ENCODE data around the gene TGFBI. TPM values are rescaled to one million over a fixed set of nuclear protein-coding genes. Genes with fewer than 3 reads are reported as not detected.
A peak's percentile ranks its signal among the peaks of the same experiment; 100 is the strongest.
"Not testable (repeated sequence)": the region's sequence is repeated elsewhere in the genome, so short reads cannot be mapped to it uniquely, and the experiment has no call there.

The TGFBI gene
- total RNA-seq, 1 experiment from 2014 or later = 115 TPM

- Histone ChIP-seq H3K36me3 (ENCODE audit: insufficient read depth, low read length, poor library complexity, severe bottlenecking) (peaks cover 10% of the 10 kb centered on the region), H3K9me3 (ENCODE audit: low read depth, low read length, poor library complexity, severe bottlenecking) (peaks cover 7% of the 10 kb centered on the region), H3K27me3 (replicated peaks; ENCODE audit: insufficient read depth, low read depth, low read length, poor library complexity) (no peaks in the 10 kb centered on the region), H3K4me1 (ENCODE audit: insufficient read depth, low read length, poor library complexity, severe bottlenecking) (peaks cover 35% of the 10 kb centered on the region), H3K4me3 (ENCODE audit: low read depth, low read length, poor library complexity, severe bottlenecking) (no peak overlapping the region), H3K27ac (ENCODE audit: low read depth, low read length, poor library complexity, severe bottlenecking) (peak overlapping the region; percentile 6)
- DNase-seq (ENCODE audit: low spot score) = peak; percentile 94
- ChIA-PET POLR2A (ENCODE audit: low non-redundant PET) (no interaction called here), CTCF (no interaction called here)
- BruUV-seq (replicated peaks) = no TSS peak
- TF ChIP-seq EZH2 (IDR thresholded peaks at IDR 0.05; ENCODE audit: borderline replicate concordance, low read depth, low read length, poor library complexity, severe bottlenecking) = no peak
- TF ChIP-seq CTCF (conservative IDR thresholded peaks at IDR 0.05; ENCODE audit: low read depth, low read length) = no peak
- intact Hi-C loops (cut with micrococcal nuclease; ENCODE audit: unreplicated experiment) = no loop called here
Observed at GRCh38 chr5:136042665-136043121, 13.9 kb downstream of the TGFBI start.

GRCh38 chr5:136043551-136043950 is 14.8 kb downstream of the TGFBI start:
- TF ChIP-seq EZH2 (IDR thresholded peaks at IDR 0.05; ENCODE audit: borderline replicate concordance, low read depth, low read length, poor library complexity, severe bottlenecking) = no peak
- TF ChIP-seq CTCF (conservative IDR thresholded peaks at IDR 0.05; ENCODE audit: low read depth, low read length) = no peak
- no TSS peak for BruUV-seq (replicated peaks)
- Histone ChIP-seq H3K9me3 (ENCODE audit: low read depth, low read length, poor library complexity, severe bottlenecking) (peaks cover 7% of the 10 kb centered on the region), H3K4me1 (ENCODE audit: insufficient read depth, low read length, poor library complexity, severe bottlenecking) (peaks cover 28% of the 10 kb centered on the region), H3K36me3 (ENCODE audit: insufficient read depth, low read length, poor library complexity, severe bottlenecking) (peaks cover 10% of the 10 kb centered on the region), H3K4me3 (ENCODE audit: low read depth, low read length, poor library complexity, severe bottlenecking) (no peak overlapping the region), H3K27me3 (replicated peaks; ENCODE audit: insufficient read depth, low read depth, low read length, poor library complexity) (no peaks in the 10 kb centered on the region), H3K27ac (ENCODE audit: low read depth, low read length, poor library complexity, severe bottlenecking) (no peak overlapping the region)
- intact Hi-C loops (cut with micrococcal nuclease; ENCODE audit: unreplicated experiment) = no loop called here
- POLR2A ChIA-PET (ENCODE audit: low non-redundant PET) = no interaction called here
- CTCF ChIA-PET = no interaction called here
- DNase-seq (ENCODE audit: low spot score) = no peak

- CTCF ChIA-PET = no interaction called here
- intact Hi-C loops (cut with micrococcal nuclease; ENCODE audit: unreplicated experiment) = no loop called here
- no peak for DNase-seq (ENCODE audit: low spot score)
- no peak overlapping the region for H3K27ac ChIP-seq (ENCODE audit: low read depth, low read length, poor library complexity, severe bottlenecking)
- peaks cover 28% of the 10 kb centered on the region for H3K4me1 ChIP-seq (ENCODE audit: insufficient read depth, low read length, poor library complexity, severe bottlenecking)
- H3K9me3 ChIP-seq (ENCODE audit: low read depth, low read length, poor library complexity, severe bottlenecking) = peaks cover 2% of the 10 kb centered on the region
- H3K27me3 ChIP-seq (replicated peaks; ENCODE audit: insufficient read depth, low read depth, low read length, poor library complexity) = no peaks in the 10 kb centered on the region
- H3K36me3 ChIP-seq (ENCODE audit: insufficient read depth, low read length, poor library complexity, severe bottlenecking) = peaks cover 4% of the 10 kb centered on the region
- POLR2A ChIA-PET (ENCODE audit: low non-redundant PET) = no interaction called here
- no TSS peak for BruUV-seq (replicated peaks)
- no peak overlapping the region for H3K4me3 ChIP-seq (ENCODE audit: low read depth, low read length, poor library complexity, severe bottlenecking)
- TF ChIP-seq CTCF (conservative IDR thresholded peaks at IDR 0.05; ENCODE audit: low read depth, low read length) (no peak), EZH2 (IDR thresholded peaks at IDR 0.05; ENCODE audit: borderline replicate concordance, low read depth, low read length, poor library complexity, severe bottlenecking) (no peak)
Observed at GRCh38 chr5:136043968-136044610, 15.3 kb downstream of the TGFBI start.

- H3K4me3 ChIP-seq (ENCODE audit: low read depth, low read length, poor library complexity, severe bottlenecking); H3K27ac ChIP-seq (ENCODE audit: low read depth, low read length, poor library complexity, severe bottlenecking); intact Hi-C loops (cut with micrococcal nuclease; ENCODE audit: unreplicated experiment); H3K27me3 ChIP-seq (replicated peaks; ENCODE audit: insufficient read depth, low read depth, low read length, poor library complexity); H3K9me3 ChIP-seq (ENCODE audit: low read depth, low read length, poor library complexity, severe bottlenecking); H3K36me3 ChIP-seq (ENCODE audit: insufficient read depth, low read length, poor library complexity, severe bottlenecking); BruUV-seq (replicated peaks); CTCF ChIA-PET; POLR2A ChIA-PET (ENCODE audit: low non-redundant PET); DNase-seq (ENCODE audit: low spot score): not testable (repeated sequence)
- H3K4me1 ChIP-seq (ENCODE audit: insufficient read depth, low read length, poor library complexity, severe bottlenecking) = peaks cover 28% of the 10 kb centered on the region
Observed at GRCh38 chr5:136045026-136045425, 16.2 kb downstream of the TGFBI start.
